ENCODE data around the gene SYCE1.
"Not testable (repeated sequence)": the region's sequence is repeated elsewhere in the genome, so short reads cannot be mapped to it uniquely, and the experiment has no call there.

Gene SYCE1

GRCh38 chr10:133557381-133557780, 8.0 kb downstream of the SYCE1 start:
- no peak for DNase-seq (ENCODE audit: low read depth in 2 of 2)

- no peak for DNase-seq (ENCODE audit: low read depth in 2 of 2)
Measured at GRCh38 chr10:133555521-133555920, 9.9 kb downstream of the SYCE1 start.

- DNase-seq (ENCODE audit: low read depth in 2 of 2): no peak
Measured at GRCh38 chr10:133554600-133554999, 10.8 kb downstream of the SYCE1 start.

- no peak for DNase-seq (ENCODE audit: low read depth in 2 of 2)
Measured at GRCh38 chr10:133544506-133544905, 20.9 kb downstream of the SYCE1 start.

GRCh38 chr10:133541441-133541975, 23.9 kb downstream of the SYCE1 start:
- not testable (repeated sequence) for DNase-seq (ENCODE audit: low read depth in 2 of 2)

GRCh38 chr10:133537546-133538545, 27.5 kb downstream of the SYCE1 start:
- no peak for DNase-seq (ENCODE audit: low read depth in 2 of 2)

GRCh38 chr10:133536198-133536597, 29.2 kb downstream of the SYCE1 start:
- DNase-seq (ENCODE audit: low read depth in 2 of 2): no peak

- DNase-seq (ENCODE audit: low read depth in 2 of 2): no peak
Measured at GRCh38 chr10:133534417-133534816, 31.0 kb downstream of the SYCE1 start.

- no peak for DNase-seq (ENCODE audit: low read depth in 2 of 2)
Measured at GRCh38 chr10:133532871-133533270, 32.5 kb downstream of the SYCE1 start.

GRCh38 chr10:133530506-133530905, 34.9 kb downstream of the SYCE1 start:
- no peak for DNase-seq (ENCODE audit: low read depth in 2 of 2)

- DNase-seq (ENCODE audit: low read depth in 2 of 2): no peak
Measured at GRCh38 chr10:133529576-133529946, 35.8 kb downstream of the SYCE1 start.

- no peak for DNase-seq (ENCODE audit: low read depth in 2 of 2)
Measured at GRCh38 chr10:133528845-133529575, 36.4 kb downstream of the SYCE1 start.

GRCh38 chr10:133528296-133528844, 37.0 kb downstream of the SYCE1 start:
- no peak for DNase-seq (ENCODE audit: low read depth in 2 of 2)

- no peak for DNase-seq (ENCODE audit: low read depth in 2 of 2)
Measured at GRCh38 chr10:133527771-133528271, 37.6 kb downstream of the SYCE1 start.

GRCh38 chr10:133526957-133527588, 38.3 kb downstream of the SYCE1 start, which contains the start of gene CYP2E1:
Gene CYP2E1 (plus strand): TSS chr10:133527363. CDS start chr10:133527396, 33 bp downstream.
- no peak for DNase-seq (ENCODE audit: low read depth in 2 of 2)

- DNase-seq (ENCODE audit: low read depth in 2 of 2): no peak
Measured at GRCh38 chr10:133525444-133525843, 39.9 kb downstream of the SYCE1 start.

GRCh38 chr10:133523631-133524203, 41.7 kb downstream of the SYCE1 start:
- no peak for DNase-seq (ENCODE audit: low read depth in 2 of 2)

- peak; percentile 94 to 95 for DNase-seq (ENCODE audit: low read depth in 2 of 2)
Measured at GRCh38 chr10:133520193-133520738, 45.1 kb downstream of the SYCE1 start.

- not testable (repeated sequence) for DNase-seq (ENCODE audit: low read depth in 2 of 2)
Measured at GRCh38 chr10:133518517-133518916, 46.9 kb downstream of the SYCE1 start.

- DNase-seq (ENCODE audit: low read depth in 2 of 2): no peak
Measured at GRCh38 chr10:133516057-133516456, 49.3 kb downstream of the SYCE1 start.

GRCh38 chr10:133515471-133515870, 49.9 kb downstream of the SYCE1 start:
- DNase-seq (ENCODE audit: low read depth in 2 of 2): no peak

Measured in activated CD4-positive, alpha-beta T cell treated with anti-CD3 and anti-CD28 coated beads for 24 hours (primary cell).